H9 (cell line): ENCODE data around the gene NTSR2. TPM values are rescaled to one million over a fixed set of nuclear protein-coding genes. Genes with fewer than 3 reads are reported as not detected.

Experiments used
- DNase-seq: peaks from one replicate; pipeline ENCODE4 v3.0.0-alpha.2; 2017
- H2AFZ ChIP-seq: one replicate; pipeline ENCODE4 v1.6.1; 2013; ENCODE audit warnings: mild to moderate bottlenecking, low read length, control low read depth, moderate library complexity
- H2AK5ac ChIP-seq: 2 replicates; pipeline ENCODE4 v1.6.1; 2013; ENCODE audit warnings: low read length, control low read depth, mixed read lengths; ENCODE audit not compliant: insufficient read length
- H2BK120ac ChIP-seq: one replicate; pipeline ENCODE4 v1.6.1; 2013; ENCODE audit warnings: low read depth, mild to moderate bottlenecking, low read length, control low read depth, inconsistent platforms; ENCODE audit not compliant: poor library complexity, severe bottlenecking
- H2BK12ac ChIP-seq: 2 replicates; pipeline ENCODE4 v1.6.1; 2013; ENCODE audit warnings: low read length, control low read depth, mixed read lengths, low read depth; ENCODE audit not compliant: insufficient read length
- H2BK15ac ChIP-seq: 2 replicates; pipeline ENCODE4 v1.6.1; 2013; ENCODE audit warnings: low read depth, low read length, control low read depth
- H2BK20ac ChIP-seq: one replicate; pipeline ENCODE4 v1.6.1; 2013; ENCODE audit warnings: low read depth, mild to moderate bottlenecking, low read length, control low read depth, inconsistent platforms; ENCODE audit not compliant: poor library complexity, severe bottlenecking
- H2BK5ac ChIP-seq: 2 replicates; pipeline ENCODE4 v1.6.1; 2013; ENCODE audit warnings: low read length, control low read depth, mixed read lengths; ENCODE audit not compliant: insufficient read length
- H3K14ac ChIP-seq: 2 replicates; pipeline ENCODE4 v1.6.1; 2013; ENCODE audit warnings: low read length, control low read depth; ENCODE audit not compliant: insufficient read depth
- H3K18ac ChIP-seq: 2 replicates; pipeline ENCODE4 v1.6.1; 2013; ENCODE audit warnings: low read depth, mild to moderate bottlenecking, mixed read lengths, low read length, control low read depth; ENCODE audit not compliant: insufficient read length
- H3K23ac ChIP-seq: 2 replicates; pipeline ENCODE4 v1.6.1; 2013; ENCODE audit warnings: low read length, control low read depth, mixed read lengths, low read depth; ENCODE audit not compliant: insufficient read length
- H3K23me2 ChIP-seq: 2 replicates; pipeline ENCODE4 v1.6.1; 2013; ENCODE audit warnings: low read depth, mild to moderate bottlenecking, mixed read lengths, low read length, control low read depth; ENCODE audit not compliant: insufficient read length, poor library complexity, severe bottlenecking
- H3K27ac ChIP-seq: 2 replicates; pipeline ENCODE4 v1.5.1; 2013; ENCODE audit warnings: low read length, control low read depth, mixed read lengths, low read depth; ENCODE audit not compliant: insufficient read length
- H3K27me3 ChIP-seq: 2 replicates; pipeline ENCODE4 v1.6.1; 2013; ENCODE audit warnings: low read length, control low read depth, inconsistent platforms; ENCODE audit not compliant: insufficient read depth
- H3K4ac ChIP-seq: 2 replicates; pipeline ENCODE4 v1.6.1; 2013; ENCODE audit warnings: low read depth, mild to moderate bottlenecking, control low read depth, inconsistent platforms, low read length, moderate library complexity
- H3K4me1 ChIP-seq: 2 replicates; pipeline ENCODE4 v1.6.1; 2013; ENCODE audit warnings: low read length, control low read depth, inconsistent platforms; ENCODE audit not compliant: insufficient read depth
- H3K4me2 ChIP-seq: 2 replicates; pipeline ENCODE4 v1.6.1; 2013; ENCODE audit warnings: low read length, control low read depth, mixed read lengths; ENCODE audit not compliant: insufficient read length, insufficient read depth
- H3K56ac ChIP-seq: 2 replicates; pipeline ENCODE4 v1.6.1; 2013; ENCODE audit warnings: low read depth, mild to moderate bottlenecking, mixed read lengths, low read length, control low read depth; ENCODE audit not compliant: insufficient read length
- H3K79me1 ChIP-seq: 2 replicates; pipeline ENCODE4 v1.6.1; 2013; ENCODE audit warnings: low read depth, mild to moderate bottlenecking, moderate library complexity, low read length, control low read depth, inconsistent platforms; ENCODE audit not compliant: insufficient read depth, poor library complexity, severe bottlenecking
- H3K79me2 ChIP-seq: 2 replicates; pipeline ENCODE4 v1.6.1; 2013; ENCODE audit warnings: low read length, control low read depth, inconsistent platforms; ENCODE audit not compliant: insufficient read depth
- H3K9ac ChIP-seq: 2 replicates; pipeline ENCODE4 v1.6.1; 2013; ENCODE audit warnings: low read length, control low read depth, mixed read lengths; ENCODE audit not compliant: insufficient read length; ENCODE audit errors: extremely low read depth
- H3K9me3 ChIP-seq: one replicate; pipeline ENCODE4 v1.6.1; 2013; ENCODE audit warnings: low read depth, low read length, inconsistent platforms; ENCODE audit not compliant: control insufficient read depth
- H3T11ph ChIP-seq: one replicate; pipeline ENCODE4 v1.6.1; 2013; ENCODE audit warnings: mild to moderate bottlenecking, low read length, control low read depth, inconsistent platforms
- H4K20me1 ChIP-seq: one replicate; pipeline ENCODE4 v1.6.1; 2013; ENCODE audit not compliant: control insufficient read depth, insufficient read length, insufficient read depth
- H4K5ac ChIP-seq: 2 replicates; pipeline ENCODE4 v1.6.1; 2013; ENCODE audit warnings: low read depth, mild to moderate bottlenecking, mixed read lengths, low read length, control low read depth; ENCODE audit not compliant: insufficient read length
- H4K8ac ChIP-seq: replicated peaks from 2 replicates; pipeline ENCODE4 v1.6.1; 2013; ENCODE audit warnings: low read length, control low read depth, mixed read lengths, low read depth; ENCODE audit not compliant: insufficient read length
- H4K91ac ChIP-seq: 2 replicates; pipeline ENCODE4 v1.6.1; 2013; ENCODE audit warnings: low read depth, mild to moderate bottlenecking, moderate library complexity, mixed read lengths, low read length, control low read depth; ENCODE audit not compliant: insufficient read length
- H3K27ac Mint-ChIP-seq, 3 experiments: 2 replicates in 2 of 3; 3 replicates in 1 of 3; pipeline ENCODE4 v1.8.0; 2020 to 2021; ENCODE audit warnings: mixed read lengths in 3 of 3, mild to moderate bottlenecking in 1 of 3, moderate library complexity in 1 of 3
- H3K27me3 Mint-ChIP-seq: 2 replicates; pipeline ENCODE4 v1.8.0; 2021; ENCODE audit warnings: low read depth, mild to moderate bottlenecking, moderate library complexity, mixed read lengths
- H3K36me3 Mint-ChIP-seq, 3 experiments: 2 replicates in 2 of 3; 3 replicates in 1 of 3; pipeline ENCODE4 v1.8.0; 2020 to 2021; ENCODE audit warnings: low read depth in 3 of 3, mixed read lengths in 3 of 3; ENCODE audit not compliant: insufficient read depth in 1 of 3
- H3K4me1 Mint-ChIP-seq, 2 experiments: 2 replicates each; pipeline ENCODE4 v1.8.0; 2020; ENCODE audit warnings: mixed read lengths in 2 of 2
- H3K4me3 Mint-ChIP-seq, 2 experiments: 2 replicates in 1 of 2; 3 replicates in 1 of 2; pipeline ENCODE4 v1.8.0; 2020 to 2021; ENCODE audit warnings: mild to moderate bottlenecking in 2 of 2, mixed read lengths in 2 of 2, moderate library complexity in 1 of 2
- H3K9me3 Mint-ChIP-seq, 2 experiments: 2 replicates in 1 of 2; 3 replicates in 1 of 2; pipeline ENCODE4 v1.8.0; 2020; ENCODE audit warnings: mild to moderate bottlenecking in 2 of 2, mixed read lengths in 2 of 2, moderate library complexity in 1 of 2
- CTCF ChIP-seq: fragments of 200-600 bp; sonication (generic); conservative IDR thresholded peaks from 3 replicates; pipeline ENCODE4 v1.8.0; 2021; ENCODE audit warnings: antibody characterized with exemption, mild to moderate bottlenecking
- WGBS: extraction: QIAGEN DNeasy Blood & Tissue Kit; methylation state at CpG from one replicate; pipeline ENCODE4 v1.1.7; 2013; ENCODE audit warnings: missing lambda C conversion rate, low lambda C conversion rate, mixed read lengths; ENCODE audit not compliant: insufficient read length; ENCODE audit errors: extremely low coverage; 5-methylcytosine and 5-hydroxymethylcytosine counted together
- total RNA-seq: library from RNA; stranded (reverse); gene quantifications from 2 replicates; pipeline ENCODE4 v1.2.1, GENCODE V29; 2021

Gene NTSR2
- total RNA-seq, 1 experiment from 2014 or later = not detected

GRCh38 chr2:11616097-11616687 is 53.8 kb downstream of the NTSR2 start:
- H2BK120ac ChIP-seq = no peak overlapping the region
- Mint-ChIP-seq H3K36me3 (peaks cover 34 to 49% (median 35%) of the 10 kb centered on the region in 3 experiments), H3K27ac (no peak overlapping the region; a peak in 1 of 7 replicates), H3K4me3 (no peak overlapping the region), H3K9me3 (no peaks in the 10 kb centered on the region), H3K27me3 (no peaks in the 10 kb centered on the region), H3K4me1 (no peaks in the 10 kb centered on the region)
- no peak overlapping the region for H4K91ac ChIP-seq
- H2AK5ac ChIP-seq = no peak overlapping the region
- no peak overlapping the region for H2BK5ac ChIP-seq
- H3K4me2 ChIP-seq = no peak overlapping the region
- H3K56ac ChIP-seq = no peak overlapping the region
- no peaks in the 10 kb centered on the region for H3K27me3 ChIP-seq
- no CpG with 5 or more reads among the region's 14 CpGs for WGBS
- no peaks in the 10 kb centered on the region for H4K20me1 ChIP-seq
- H4K5ac ChIP-seq = no peak overlapping the region
- no peak overlapping the region for H3T11ph ChIP-seq
- DNase-seq = no peak
- no peak overlapping the region for H2BK20ac ChIP-seq
- no peak overlapping the region for H3K23ac ChIP-seq
- H3K4ac ChIP-seq = no peak overlapping the region
- H2BK15ac ChIP-seq = no peak overlapping the region
- no peaks in the 10 kb centered on the region for H3K79me1 ChIP-seq
- TF ChIP-seq CTCF = no peak
- no peaks in the 10 kb centered on the region for H3K79me2 ChIP-seq
- no peak overlapping the region for H2BK12ac ChIP-seq
- no peak overlapping the region for H3K18ac ChIP-seq
- no peak overlapping the region for H3K14ac ChIP-seq
- no peaks in the 10 kb centered on the region for H3K23me2 ChIP-seq
- H3K27ac ChIP-seq = no peak overlapping the region
- H3K9me3 ChIP-seq = no peaks in the 10 kb centered on the region
- no peak overlapping the region for H3K9ac ChIP-seq
- no peak overlapping the region for H4K8ac ChIP-seq
- no peaks in the 10 kb centered on the region for H3K4me1 ChIP-seq
- H2AFZ ChIP-seq = no peak overlapping the region
